ENCODE results near the gene PHF14.

GRCh38 chr7:10981317-10981716 lies 7.6 kb downstream of the PHF14 start:
- TF ChIP-seq CTCF (conservative IDR thresholded peaks at IDR 0.05; ENCODE audit: low read depth in 2 of 2) (no peak), REST (IDR thresholded peaks at IDR 0.05; ENCODE audit: unreplicated experiment) (no peak), NANOG (IDR thresholded peaks at IDR 0.05; ENCODE audit: borderline replicate concordance) (no peak)
